Measurements from ENCODE around the gene PDZRN4.

Gene PDZRN4

DNA sequence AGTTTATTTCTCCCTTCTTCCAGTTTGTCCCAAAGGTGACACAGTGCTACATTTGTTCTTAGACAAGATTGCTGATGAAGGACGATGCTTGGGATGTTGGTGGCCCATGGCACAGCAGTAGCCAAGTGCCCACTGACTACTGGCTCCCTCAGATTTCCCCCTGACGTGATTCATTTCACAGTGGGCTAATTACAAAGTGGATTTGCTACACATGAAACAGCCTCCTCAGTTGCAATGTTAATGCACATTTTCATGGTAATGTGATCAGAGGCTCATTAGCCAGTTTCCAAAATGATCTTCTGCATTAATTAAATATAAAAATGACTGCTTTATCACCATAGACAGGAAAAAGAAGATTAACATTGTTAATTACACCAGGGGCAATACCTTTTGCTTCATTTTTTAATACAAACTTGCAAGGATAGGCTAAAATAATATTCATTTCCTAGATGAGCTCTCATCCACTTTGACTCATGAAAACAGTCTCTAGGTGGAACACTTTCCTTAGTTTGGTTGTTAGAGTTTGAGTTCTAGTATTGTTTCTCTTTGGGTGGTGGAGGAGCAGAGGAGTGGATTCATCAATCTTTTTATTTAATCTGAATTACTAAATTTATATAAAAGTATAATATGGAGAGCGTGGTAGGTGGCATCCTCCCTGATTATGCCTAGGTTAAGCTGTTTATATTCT, 250.9 kb downstream of the PDZRN4 start:
- TF ChIP-seq, protein P1, sequence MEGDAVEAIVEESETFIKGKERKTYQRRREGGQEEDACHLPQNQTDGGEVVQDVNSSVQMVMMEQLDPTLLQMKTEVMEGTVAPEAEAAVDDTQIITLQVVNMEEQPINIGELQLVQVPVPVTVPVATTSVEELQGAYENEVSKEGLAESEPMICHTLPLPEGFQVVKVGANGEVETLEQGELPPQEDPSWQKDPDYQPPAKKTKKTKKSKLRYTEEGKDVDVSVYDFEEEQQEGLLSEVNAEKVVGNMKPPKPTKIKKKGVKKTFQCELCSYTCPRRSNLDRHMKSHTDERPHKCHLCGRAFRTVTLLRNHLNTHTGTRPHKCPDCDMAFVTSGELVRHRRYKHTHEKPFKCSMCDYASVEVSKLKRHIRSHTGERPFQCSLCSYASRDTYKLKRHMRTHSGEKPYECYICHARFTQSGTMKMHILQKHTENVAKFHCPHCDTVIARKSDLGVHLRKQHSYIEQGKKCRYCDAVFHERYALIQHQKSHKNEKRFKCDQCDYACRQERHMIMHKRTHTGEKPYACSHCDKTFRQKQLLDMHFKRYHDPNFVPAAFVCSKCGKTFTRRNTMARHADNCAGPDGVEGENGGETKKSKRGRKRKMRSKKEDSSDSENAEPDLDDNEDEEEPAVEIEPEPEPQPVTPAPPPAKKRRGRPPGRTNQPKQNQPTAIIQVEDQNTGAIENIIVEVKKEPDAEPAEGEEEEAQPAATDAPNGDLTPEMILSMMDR (IDR thresholded peaks at IDR 0.05; ENCODE audit: low read depth, low read length), result no peak

DNA sequence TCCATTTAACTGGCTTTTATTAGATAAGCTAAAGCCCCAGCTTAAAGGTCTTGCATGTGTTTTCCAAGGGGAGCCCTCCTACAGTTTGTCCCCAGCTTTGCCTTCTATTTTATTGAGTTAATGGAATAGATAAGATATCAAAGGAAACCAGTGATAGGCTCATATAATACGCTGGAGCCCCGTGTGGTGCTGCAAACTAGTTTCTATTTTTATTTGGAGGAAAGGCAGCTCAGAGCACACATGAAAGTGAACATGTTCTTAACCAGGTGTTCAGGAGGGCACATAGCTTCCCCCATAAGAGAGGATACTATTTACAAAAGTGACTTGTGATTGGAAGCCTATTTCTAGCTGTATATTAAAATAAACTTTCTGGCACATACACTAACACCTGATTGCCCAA, 251.7 kb downstream of the PDZRN4 start:
- TF ChIP-seq, protein P1 (IDR thresholded peaks at IDR 0.05; ENCODE audit: low read depth, low read length), result no peak
- no peak for DNase-seq (ENCODE audit: low read depth in 2 of 2)
- H3K4me3 ChIP-seq (replicated peaks in 1 of 2; ENCODE audit: low read depth in 2 of 2, low read length in 2 of 2), result no peak overlapping the region

More for the DNA sequence above, 250.9 kb downstream of the PDZRN4 start:
- no peak for DNase-seq (ENCODE audit: low read depth in 2 of 2)
- H3K4me3 ChIP-seq (replicated peaks in 1 of 2; ENCODE audit: low read depth in 2 of 2, low read length in 2 of 2), result no peak overlapping the region

DNA sequence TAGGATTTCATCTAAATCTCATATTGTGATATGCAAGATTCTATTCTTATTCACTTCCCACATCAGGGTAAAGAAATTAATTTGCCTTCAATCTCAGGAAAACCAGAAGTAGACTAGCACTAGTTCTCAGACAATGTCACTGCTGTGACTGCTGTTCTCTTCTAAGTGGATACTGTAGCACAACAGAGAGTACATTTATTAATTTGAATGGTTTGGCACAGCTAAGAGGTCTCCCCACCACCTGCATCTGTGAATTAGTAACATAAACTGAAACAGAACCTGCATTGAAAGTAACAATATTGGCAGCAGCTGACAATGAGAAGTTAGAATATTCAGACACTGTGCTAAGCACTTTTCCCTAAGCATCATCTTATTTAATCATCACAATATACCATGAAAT, 253.1 kb downstream of the PDZRN4 start:
- H3K4me3 ChIP-seq (replicated peaks in 1 of 2; ENCODE audit: low read depth in 2 of 2, low read length in 2 of 2), result no peak overlapping the region
- TF ChIP-seq, protein P1 (IDR thresholded peaks at IDR 0.05; ENCODE audit: low read depth, low read length), result no peak
- no peak for DNase-seq (ENCODE audit: low read depth in 2 of 2)

DNA sequence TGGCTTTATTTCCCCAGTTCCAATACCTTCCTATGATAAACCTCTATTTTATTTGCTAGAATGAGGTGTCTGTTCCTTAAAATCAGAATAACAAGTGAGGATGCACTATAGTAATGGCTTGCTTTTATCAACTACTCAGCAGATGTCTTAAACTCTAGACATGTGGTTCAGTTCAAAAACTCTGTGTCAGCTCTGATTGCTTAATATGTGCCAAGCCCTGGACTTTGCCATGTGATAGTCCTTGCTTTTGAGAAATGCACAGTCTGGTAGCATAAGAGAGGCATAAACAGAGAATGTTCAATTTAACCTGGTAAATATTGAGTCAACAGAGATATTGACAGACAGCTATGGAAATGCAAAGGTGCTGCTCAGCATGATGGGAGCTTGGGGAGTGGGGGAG, 254.8 kb downstream of the PDZRN4 start:
- TF ChIP-seq, protein P1 (IDR thresholded peaks at IDR 0.05; ENCODE audit: low read depth, low read length), result no peak

DNA sequence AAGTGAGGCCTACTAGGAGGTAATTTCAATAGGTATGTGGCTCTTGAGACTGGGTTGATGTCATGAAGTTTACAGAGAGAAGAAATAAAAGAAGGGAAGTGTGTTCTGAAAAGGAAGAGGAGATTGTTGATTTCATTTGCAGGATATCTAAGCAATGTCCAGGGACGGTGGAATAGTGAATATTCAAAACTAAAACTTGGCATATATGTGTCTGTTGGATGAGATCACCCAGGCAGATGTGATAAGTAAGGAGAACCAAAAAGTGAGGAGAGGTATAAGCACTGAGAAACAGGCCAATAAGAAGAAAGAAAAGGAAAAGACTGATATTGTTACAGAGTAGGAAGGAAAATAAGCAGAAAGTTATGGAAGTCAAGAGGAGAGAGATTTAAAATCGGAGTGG, 255.6 kb downstream of the PDZRN4 start:
- H3K4me3 ChIP-seq (replicated peaks in 1 of 2; ENCODE audit: low read depth in 2 of 2, low read length in 2 of 2), result no peak overlapping the region
- no peak for DNase-seq (ENCODE audit: low read depth in 2 of 2)
- TF ChIP-seq, protein P1 (IDR thresholded peaks at IDR 0.05; ENCODE audit: low read depth, low read length), result no peak

More for the DNA sequence above, 254.8 kb downstream of the PDZRN4 start:
- DNase-seq (ENCODE audit: low read depth in 2 of 2), result no peak
- H3K4me3 ChIP-seq (replicated peaks in 1 of 2; ENCODE audit: low read depth in 2 of 2, low read length in 2 of 2), result no peak overlapping the region

DNA sequence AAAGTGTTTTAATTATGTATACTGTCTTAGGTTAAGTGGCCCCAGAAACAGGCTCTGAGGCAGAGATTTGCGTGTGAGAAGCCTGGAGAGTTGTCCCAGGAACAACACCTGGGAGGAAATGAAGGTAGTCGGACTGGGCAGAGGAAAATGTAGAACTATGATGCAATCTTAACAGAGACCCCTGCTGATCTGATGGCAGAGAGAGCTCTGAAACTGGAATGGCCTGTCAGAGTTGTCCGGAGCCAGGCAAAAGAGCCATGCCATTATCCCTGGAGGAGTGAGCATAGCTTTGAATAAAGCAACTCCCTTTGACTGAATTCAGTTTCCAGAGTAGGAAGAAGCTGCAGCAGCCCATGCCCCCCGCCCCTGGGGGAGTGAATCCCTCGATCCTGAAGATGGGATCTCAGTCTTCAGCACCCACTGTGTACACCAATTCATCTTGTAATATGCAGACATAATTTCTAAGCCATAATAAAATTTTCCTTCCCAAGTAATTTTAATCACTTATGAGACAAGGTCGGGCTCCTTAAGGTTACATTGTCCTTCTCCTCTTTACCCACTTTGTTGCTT, 264.8 kb downstream of the PDZRN4 start:
- TF ChIP-seq, protein P1 (IDR thresholded peaks at IDR 0.05; ENCODE audit: low read depth, low read length), result no peak
- DNase-seq (ENCODE audit: low read depth in 2 of 2), result no peak
- no peak overlapping the region for H3K4me3 ChIP-seq (replicated peaks in 1 of 2; ENCODE audit: low read depth in 2 of 2, low read length in 2 of 2)

Data from cardiac fibroblast (primary cell).